Fibroblast of lung (primary cell): ENCODE data around the gene CCNC. TPM values are rescaled to one million over a fixed set of nuclear protein-coding genes. Genes with fewer than 3 reads are reported as not detected.

ENCODE experiments used
- DNase-seq, 2 donors: peaks; one replicate each; pipeline versions ENCODE4 v3.0.0 to v3.0.0-alpha.2; 2010; ENCODE audit warnings: low read depth in 2 of 2
- H2AFZ ChIP-seq: 2 replicates; pipeline ENCODE4 v1.5.1; 2012; ENCODE audit warnings: low read length, control low read depth, inconsistent platforms
- H3K27ac ChIP-seq: 2 replicates; pipeline ENCODE4 v1.5.1; 2011; ENCODE audit warnings: low read length, control low read depth; ENCODE audit not compliant: insufficient read depth
- H3K27me3 ChIP-seq: 2 replicates; pipeline ENCODE4 v1.5.1; 2011; ENCODE audit warnings: mild to moderate bottlenecking, low read length; ENCODE audit not compliant: control insufficient read depth, insufficient read depth
- H3K36me3 ChIP-seq: 2 replicates; pipeline ENCODE4 v1.5.1; 2011; ENCODE audit warnings: low read length; ENCODE audit not compliant: control insufficient read depth, insufficient read depth
- H3K4me1 ChIP-seq: 2 replicates; pipeline ENCODE4 v1.5.1; 2011; ENCODE audit warnings: low read length; ENCODE audit not compliant: control insufficient read depth, insufficient read depth; ENCODE audit errors: extremely low read depth
- H3K4me2 ChIP-seq: 2 replicates; pipeline ENCODE4 v1.5.1; 2011; ENCODE audit warnings: low read length, control low read depth; ENCODE audit not compliant: insufficient read depth; ENCODE audit errors: extremely low read depth
- H3K4me3 ChIP-seq, 4 experiments: fragments of 200-600 bp in 1 of 4; sonication (generic) in 1 of 4; replicated peaks in 1 of 4; 2 replicates each; pipeline ENCODE4 v1.5.1; 2011 to 2016; ENCODE audit warnings: low read length in 4 of 4, low read depth in 3 of 4, mild to moderate bottlenecking in 3 of 4, control low read depth in 2 of 4, inconsistent platforms in 1 of 4, mixed read lengths in 1 of 4; ENCODE audit not compliant: insufficient read depth in 1 of 4; ENCODE audit errors: control extremely low read depth in 1 of 4
- H3K79me2 ChIP-seq: 2 replicates; pipeline ENCODE4 v1.5.1; 2012; ENCODE audit warnings: mild to moderate bottlenecking, low read length, inconsistent platforms; ENCODE audit not compliant: control insufficient read depth, insufficient read depth
- H3K9ac ChIP-seq: 2 replicates; pipeline ENCODE4 v1.5.1; 2011; ENCODE audit warnings: mild to moderate bottlenecking, low read length, control low read depth; ENCODE audit not compliant: insufficient read depth
- H3K9me3 ChIP-seq: 2 replicates; pipeline ENCODE4 v1.5.1; 2012; ENCODE audit warnings: low read depth, low read length; ENCODE audit not compliant: control insufficient read depth, insufficient read depth
- H4K20me1 ChIP-seq: 2 replicates; pipeline ENCODE4 v1.5.1; 2011; ENCODE audit warnings: low read length; ENCODE audit not compliant: control insufficient read depth, insufficient read depth; ENCODE audit errors: extremely low read depth
- EZH2 ChIP-seq: IDR thresholded peaks from 2 replicates; pipeline ENCODE4 v1.5.1; 2012; ENCODE audit warnings: low read length, control low read depth, mild to moderate bottlenecking; ENCODE audit errors: missing control alignments
- polyA plus RNA-seq, 2 donors: library from polyadenylated mRNA; depleted of rRNA in 1 of 2; stranded (reverse) in 1 of 2; unstranded in 1 of 2; fragments of >200 nt; gene quantifications; 2 replicates each; pipeline ENCODE4 v1.2.1, GENCODE V29; 2011 to 2012; ENCODE audit warnings: missing spikeins in 1 of 2
- total RNA-seq: library from RNA; depleted of rRNA; stranded (reverse); fragments of >200 nt; gene quantifications from 2 replicates; pipeline ENCODE4 v1.2.1, GENCODE V29; 2014
- TF ChIP-seq, protein P1 (sequence below), 2 donors: IDR thresholded peaks in 1 of 2; conservative IDR thresholded peaks in 1 of 2; 1 replicate in 1 of 2; 2 replicates in 1 of 2; pipeline ENCODE4 v1.5.1; 2011 to 2012; ENCODE audit warnings: low read length in 2 of 2, control low read depth in 1 of 2, inconsistent platforms in 1 of 2, low read depth in 1 of 2, mild to moderate bottlenecking in 1 of 2

Gene CCNC
- total and polyA plus RNA-seq, 2 donors (not counting 1 experiment from before 2014, with no cell fraction given), result 50.0 to 57.2 TPM

DNA sequence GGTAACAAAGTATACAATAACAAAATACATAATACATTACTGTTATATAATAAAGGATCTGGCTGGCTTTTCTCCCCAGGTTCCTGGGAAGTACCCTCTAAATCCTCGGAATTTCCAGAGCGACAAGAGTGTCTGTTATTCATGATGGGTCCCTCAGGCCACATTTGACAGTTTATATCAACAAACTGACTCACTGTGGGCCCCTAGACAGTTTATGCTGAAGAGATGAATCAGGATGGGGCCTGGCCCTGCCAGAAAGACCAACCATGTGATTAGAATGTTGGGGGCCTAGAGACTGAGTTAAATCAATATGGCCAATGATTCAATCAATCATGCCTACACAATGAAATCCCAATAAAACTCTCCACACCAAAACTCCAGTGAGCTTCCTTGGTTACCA lies 66.7 kb downstream of the CCNC start:
- H3K79me2 ChIP-seq, result no peaks in the 10 kb centered on the region
- no peak overlapping the region for H3K9ac ChIP-seq
- no peak overlapping the region for H3K4me2 ChIP-seq
- DNase-seq, result no peak
- H3K36me3 ChIP-seq, result peaks cover 1% of the 10 kb centered on the region
- TF ChIP-seq, protein P1, sequence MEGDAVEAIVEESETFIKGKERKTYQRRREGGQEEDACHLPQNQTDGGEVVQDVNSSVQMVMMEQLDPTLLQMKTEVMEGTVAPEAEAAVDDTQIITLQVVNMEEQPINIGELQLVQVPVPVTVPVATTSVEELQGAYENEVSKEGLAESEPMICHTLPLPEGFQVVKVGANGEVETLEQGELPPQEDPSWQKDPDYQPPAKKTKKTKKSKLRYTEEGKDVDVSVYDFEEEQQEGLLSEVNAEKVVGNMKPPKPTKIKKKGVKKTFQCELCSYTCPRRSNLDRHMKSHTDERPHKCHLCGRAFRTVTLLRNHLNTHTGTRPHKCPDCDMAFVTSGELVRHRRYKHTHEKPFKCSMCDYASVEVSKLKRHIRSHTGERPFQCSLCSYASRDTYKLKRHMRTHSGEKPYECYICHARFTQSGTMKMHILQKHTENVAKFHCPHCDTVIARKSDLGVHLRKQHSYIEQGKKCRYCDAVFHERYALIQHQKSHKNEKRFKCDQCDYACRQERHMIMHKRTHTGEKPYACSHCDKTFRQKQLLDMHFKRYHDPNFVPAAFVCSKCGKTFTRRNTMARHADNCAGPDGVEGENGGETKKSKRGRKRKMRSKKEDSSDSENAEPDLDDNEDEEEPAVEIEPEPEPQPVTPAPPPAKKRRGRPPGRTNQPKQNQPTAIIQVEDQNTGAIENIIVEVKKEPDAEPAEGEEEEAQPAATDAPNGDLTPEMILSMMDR (conservative IDR thresholded peaks at IDR 0.05 in 1 of 2, IDR thresholded peaks at IDR 0.05 in 1 of 2; ENCODE audit: low read depth in 1 of 2, low read length in 2 of 2), result no peak
- TF ChIP-seq EZH2, result no peak
- H3K4me1 ChIP-seq, result peaks cover 3% of the 10 kb centered on the region
- H3K27ac ChIP-seq, result no peak overlapping the region
- H4K20me1 ChIP-seq, result no peaks in the 10 kb centered on the region
- H3K9me3 ChIP-seq, result no peaks in the 10 kb centered on the region
- H3K27me3 ChIP-seq, result no peaks in the 10 kb centered on the region
- no peak overlapping the region for H3K4me3 ChIP-seq
- H2AFZ ChIP-seq, result no peak overlapping the region

DNA sequence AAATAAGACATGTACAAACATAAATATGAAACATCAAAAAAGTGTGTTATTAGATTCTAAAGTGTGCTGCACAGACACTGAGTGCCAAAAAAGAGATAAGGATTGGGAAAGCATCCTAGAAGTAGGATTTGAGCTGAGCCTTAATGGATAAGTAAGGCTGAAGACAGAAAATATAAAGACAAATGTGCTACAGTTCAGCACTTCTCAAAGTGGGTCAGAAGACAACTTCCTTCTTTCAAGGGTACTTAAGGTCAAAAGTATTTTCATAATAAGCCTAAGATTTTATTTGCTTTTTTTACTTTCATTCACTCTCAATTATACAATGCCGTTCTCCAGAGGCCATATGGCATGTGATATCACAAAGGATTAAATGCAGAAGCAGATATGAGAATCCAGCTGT lies 70.0 kb downstream of the CCNC start:
- TF ChIP-seq, protein P1 (conservative IDR thresholded peaks at IDR 0.05 in 1 of 2, IDR thresholded peaks at IDR 0.05 in 1 of 2; ENCODE audit: low read depth in 1 of 2, low read length in 2 of 2), result no peak
- TF ChIP-seq EZH2, result no peak
- no peak overlapping the region for H3K4me3 ChIP-seq
- no peak overlapping the region for H3K27ac ChIP-seq
- no peak overlapping the region for H3K4me2 ChIP-seq
- peaks cover 3% of the 10 kb centered on the region for H3K4me1 ChIP-seq
- H4K20me1 ChIP-seq, result no peaks in the 10 kb centered on the region
- peaks cover 1% of the 10 kb centered on the region for H3K36me3 ChIP-seq
- no peak for DNase-seq
- no peak overlapping the region for H2AFZ ChIP-seq
- H3K9ac ChIP-seq, result no peak overlapping the region
- H3K79me2 ChIP-seq, result no peaks in the 10 kb centered on the region
- no peaks in the 10 kb centered on the region for H3K27me3 ChIP-seq
- H3K9me3 ChIP-seq, result no peaks in the 10 kb centered on the region

DNA sequence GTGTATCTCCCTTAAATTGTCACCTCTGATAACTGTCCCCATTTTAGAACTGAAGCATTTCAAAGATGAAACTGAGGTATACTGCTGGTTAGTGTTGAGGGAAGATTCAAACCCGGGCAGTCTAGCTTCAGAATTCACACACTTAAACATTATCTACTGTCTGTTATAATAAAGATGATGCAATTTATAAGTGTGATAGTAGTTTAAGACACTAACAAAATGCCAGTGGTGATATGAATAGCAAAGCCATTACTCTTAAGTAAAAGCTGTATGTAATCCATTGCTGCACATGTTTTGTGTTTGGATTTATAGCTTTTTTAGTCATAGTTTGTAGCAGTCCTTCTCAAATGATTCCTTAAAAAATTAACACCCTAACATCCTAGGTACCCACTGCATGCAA lies 73.0 kb downstream of the CCNC start:
- Histone ChIP-seq H3K9me3 (no peaks in the 10 kb centered on the region), H3K4me2 (no peak overlapping the region), H4K20me1 (no peaks in the 10 kb centered on the region), H3K27me3 (no peaks in the 10 kb centered on the region), H3K36me3 (no peaks in the 10 kb centered on the region), H2AFZ (no peak overlapping the region), H3K79me2 (no peaks in the 10 kb centered on the region), H3K4me1 (no peaks in the 10 kb centered on the region), H3K27ac (no peak overlapping the region), H3K4me3 (no peak overlapping the region), H3K9ac (no peak overlapping the region)
- no peak for DNase-seq
- TF ChIP-seq, protein P1 (conservative IDR thresholded peaks at IDR 0.05 in 1 of 2, IDR thresholded peaks at IDR 0.05 in 1 of 2; ENCODE audit: low read depth in 1 of 2, low read length in 2 of 2), result no peak
- TF ChIP-seq EZH2, result no peak

Other genes with a start within 250 kb of the CCNC start
- gene FAXC, start 219.0 kb downstream of the CCNC start, total RNA-seq, result 0.17 and 0.51 TPM in 2 replicates
- 2.7 and 3.1 TPM in 2 replicates for gene FAXC, start 219.0 kb downstream of the CCNC start, polyA plus RNA-seq
- 4.6 and 5.3 TPM in 2 replicates for gene COQ3, start 174.5 kb downstream of the CCNC start, total RNA-seq
- gene COQ3, start 174.5 kb downstream of the CCNC start, polyA plus RNA-seq, result 13.3 and 16.5 TPM in 2 replicates
- 60.1 and 99.1 TPM in 2 replicates for gene PNISR, start 143.4 kb downstream of the CCNC start, total RNA-seq
- gene PNISR, start 143.4 kb downstream of the CCNC start, polyA plus RNA-seq, result 23.4 and 27.7 TPM in 2 replicates
- gene USP45, start 53.2 kb downstream of the CCNC start, total RNA-seq, result 17.8 and 23.4 TPM in 2 replicates
- 8.4 and 10.5 TPM in 2 replicates for gene USP45, start 53.2 kb downstream of the CCNC start, polyA plus RNA-seq
- gene PRDM13, start 38.2 kb upstream of the CCNC start, total RNA-seq, result not detected in 2 replicates
- not detected in 2 replicates for gene PRDM13, start 38.2 kb upstream of the CCNC start, polyA plus RNA-seq